K562 (cell line): Measurements from ENCODE around the gene COPE. TPM values are rescaled to one million over a fixed set of nuclear protein-coding genes. Genes with fewer than 3 reads are reported as not detected.

Experiments
- CBX8 ChIP-seq: fragments of 200-600 bp; sonication (generic); IDR thresholded peaks from 2 replicates; pipeline ENCODE4 v1.6.1; 2012; ENCODE audit warnings: borderline replicate concordance, mixed run types, low read depth, mild to moderate bottlenecking, moderate library complexity, mixed read lengths, low read length, control low read depth, inconsistent platforms; ENCODE audit not compliant: poor library complexity, severe bottlenecking; ENCODE audit errors: extremely low read depth
- CEBPB ChIP-seq: fragments of 450-650 bp; IDR thresholded peaks from 2 replicates; pipeline ENCODE4 v1.6.1; 2016; ENCODE audit warnings: missing genetic modification characterization, missing compliant biosample characterization
- KDM1A ChIP-seq, 2 experiments: fragments of 450-650 bp; IDR thresholded peaks; 2 replicates each; pipeline ENCODE4 v1.6.1; 2016; ENCODE audit warnings: mild to moderate bottlenecking in 2 of 2
- PHTF2 ChIP-seq: fragments of 250-450 bp; sonication (Bioruptor Pico); IDR thresholded peaks from 2 replicates; pipeline ENCODE4 v1.5.0; 2021; ENCODE audit warnings: mild to moderate bottlenecking
- POLR2AphosphoS5 ChIP-seq: IDR thresholded peaks from 2 replicates; pipeline ENCODE4 v1.6.1; 2011; ENCODE audit warnings: mild to moderate bottlenecking, low read depth, low read length, moderate library complexity; ENCODE audit not compliant: control insufficient read depth, insufficient read depth
- ZFP30 ChIP-seq: fragments of 250-450 bp; sonication (Bioruptor Pico); IDR thresholded peaks from 2 replicates; pipeline ENCODE4 v1.8.0; 2022; ENCODE audit warnings: moderate library complexity, mild to moderate bottlenecking, inconsistent platforms, borderline replicate concordance
- ZNF124 ChIP-seq: sonication (generic); formaldehyde crosslinking; IDR thresholded peaks from 2 replicates; pipeline ENCODE4 v1.8.1; 2022; ENCODE audit warnings: missing genetic modification reagents
- ZNF318 ChIP-seq, 2 experiments: fragments of 450-650 bp; IDR thresholded peaks; 2 replicates each; pipeline ENCODE4 v1.6.1; 2016; ENCODE audit warnings: mild to moderate bottlenecking in 2 of 2, borderline replicate concordance in 1 of 2, low read depth in 1 of 2, moderate library complexity in 1 of 2
- polyA plus RNA-seq, 8 experiments: library from polyadenylated mRNA; depleted of rRNA in 4 of 8; stranded (reverse) in 5 of 8; unstranded in 3 of 8; fragments of >200 nt; fragmentation: Nextera tagmentation in 2 of 8; fragmentation: Illumina TruSeq in 1 of 8; extraction: Ambion mirVana in 2 of 8; extraction: Trizol in 1 of 8; gene quantifications; 2 replicates each; pipeline versions ENCODE4 v1.2.1 to v1.2.3, GENCODE V29; 2011 to 2014; ENCODE audit warnings: inconsistent platforms in 1 of 8, missing spikeins in 1 of 8
- total RNA-seq, 7 experiments: library from RNA; depleted of rRNA in 6 of 7; stranded (reverse); fragments of >200 nt in 6 of 7; fragmentation: Illumina TruSeq in 2 of 7; extraction: Trizol in 2 of 7; gene quantifications; 2 replicates each; pipeline versions ENCODE4 v1.2.1 to v1.2.3, GENCODE V29; 2011 to 2021; ENCODE audit warnings: low replicate concordance in 1 of 7
- TF ChIP-seq, protein P1 (sequence below), 2 experiments: fragments of 450-650 bp in 1 of 2; sonication (generic) in 1 of 2; formaldehyde crosslinking in 1 of 2; IDR thresholded peaks; 2 replicates each; pipeline versions ENCODE4 v1.7.1 to v1.9.0; 2016 to 2022; ENCODE audit warnings: inconsistent platforms in 1 of 2, mild to moderate bottlenecking in 1 of 2, missing genetic modification reagents in 1 of 2

COPE gene
- total and polyA plus RNA-seq, 9 of the 15 experiments (the other 6 are each of a cell fraction or from before 2014, with no cell fraction given), result 5.8 to 273 (median 147) TPM

- TF ChIP-seq, protein P1, sequence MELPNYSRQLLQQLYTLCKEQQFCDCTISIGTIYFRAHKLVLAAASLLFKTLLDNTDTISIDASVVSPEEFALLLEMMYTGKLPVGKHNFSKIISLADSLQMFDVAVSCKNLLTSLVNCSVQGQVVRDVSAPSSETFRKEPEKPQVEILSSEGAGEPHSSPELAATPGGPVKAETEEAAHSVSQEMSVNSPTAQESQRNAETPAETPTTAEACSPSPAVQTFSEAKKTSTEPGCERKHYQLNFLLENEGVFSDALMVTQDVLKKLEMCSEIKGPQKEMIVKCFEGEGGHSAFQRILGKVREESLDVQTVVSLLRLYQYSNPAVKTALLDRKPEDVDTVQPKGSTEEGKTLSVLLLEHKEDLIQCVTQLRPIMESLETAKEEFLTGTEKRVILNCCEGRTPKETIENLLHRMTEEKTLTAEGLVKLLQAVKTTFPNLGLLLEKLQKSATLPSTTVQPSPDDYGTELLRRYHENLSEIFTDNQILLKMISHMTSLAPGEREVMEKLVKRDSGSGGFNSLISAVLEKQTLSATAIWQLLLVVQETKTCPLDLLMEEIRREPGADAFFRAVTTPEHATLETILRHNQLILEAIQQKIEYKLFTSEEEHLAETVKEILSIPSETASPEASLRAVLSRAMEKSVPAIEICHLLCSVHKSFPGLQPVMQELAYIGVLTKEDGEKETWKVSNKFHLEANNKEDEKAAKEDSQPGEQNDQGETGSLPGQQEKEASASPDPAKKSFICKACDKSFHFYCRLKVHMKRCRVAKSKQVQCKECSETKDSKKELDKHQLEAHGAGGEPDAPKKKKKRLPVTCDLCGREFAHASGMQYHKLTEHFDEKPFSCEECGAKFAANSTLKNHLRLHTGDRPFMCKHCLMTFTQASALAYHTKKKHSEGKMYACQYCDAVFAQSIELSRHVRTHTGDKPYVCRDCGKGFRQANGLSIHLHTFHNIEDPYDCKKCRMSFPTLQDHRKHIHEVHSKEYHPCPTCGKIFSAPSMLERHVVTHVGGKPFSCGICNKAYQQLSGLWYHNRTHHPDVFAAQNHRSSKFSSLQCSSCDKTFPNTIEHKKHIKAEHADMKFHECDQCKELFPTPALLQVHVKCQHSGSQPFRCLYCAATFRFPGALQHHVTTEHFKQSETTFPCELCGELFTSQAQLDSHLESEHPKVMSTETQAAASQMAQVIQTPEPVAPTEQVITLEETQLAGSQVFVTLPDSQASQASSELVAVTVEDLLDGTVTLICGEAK (IDR thresholded peaks at IDR 0.05), result no peak
- TF ChIP-seq, protein P1 (CRISPR knock-in tag; IDR thresholded peaks at IDR 0.05), result no peak
- TF ChIP-seq KDM1A (IDR thresholded peaks at IDR 0.05) (peak; percentile 77 to 81), CEBPB (tag) (0 out of 2 replicates have a peak, but pooled peaks have one; percentile 24), ZNF124 (CRISPR knock-in tag) (no peak), POLR2AphosphoS5 (no peak), PHTF2 (CRISPR knock-in tag) (no peak), ZFP30 (CRISPR knock-in tag) (no peak), CBX8 (no peak), ZNF318 (IDR thresholded peaks at IDR 0.05; ENCODE audit: borderline replicate concordance in 1 of 2, low read depth in 1 of 2) (no peak)
Observed at GRCh38 chr19:18945297-18945696, 26.1 kb upstream of the COPE start (continued).
